ENCODE measurements around the gene SLMAP.

SLMAP gene, protein sequence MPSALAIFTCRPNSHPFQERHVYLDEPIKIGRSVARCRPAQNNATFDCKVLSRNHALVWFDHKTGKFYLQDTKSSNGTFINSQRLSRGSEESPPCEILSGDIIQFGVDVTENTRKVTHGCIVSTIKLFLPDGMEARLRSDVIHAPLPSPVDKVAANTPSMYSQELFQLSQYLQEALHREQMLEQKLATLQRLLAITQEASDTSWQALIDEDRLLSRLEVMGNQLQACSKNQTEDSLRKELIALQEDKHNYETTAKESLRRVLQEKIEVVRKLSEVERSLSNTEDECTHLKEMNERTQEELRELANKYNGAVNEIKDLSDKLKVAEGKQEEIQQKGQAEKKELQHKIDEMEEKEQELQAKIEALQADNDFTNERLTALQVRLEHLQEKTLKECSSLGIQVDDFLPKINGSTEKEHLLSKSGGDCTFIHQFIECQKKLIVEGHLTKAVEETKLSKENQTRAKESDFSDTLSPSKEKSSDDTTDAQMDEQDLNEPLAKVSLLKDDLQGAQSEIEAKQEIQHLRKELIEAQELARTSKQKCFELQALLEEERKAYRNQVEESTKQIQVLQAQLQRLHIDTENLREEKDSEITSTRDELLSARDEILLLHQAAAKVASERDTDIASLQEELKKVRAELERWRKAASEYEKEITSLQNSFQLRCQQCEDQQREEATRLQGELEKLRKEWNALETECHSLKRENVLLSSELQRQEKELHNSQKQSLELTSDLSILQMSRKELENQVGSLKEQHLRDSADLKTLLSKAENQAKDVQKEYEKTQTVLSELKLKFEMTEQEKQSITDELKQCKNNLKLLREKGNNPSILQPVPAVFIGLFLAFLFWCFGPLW

DNA sequence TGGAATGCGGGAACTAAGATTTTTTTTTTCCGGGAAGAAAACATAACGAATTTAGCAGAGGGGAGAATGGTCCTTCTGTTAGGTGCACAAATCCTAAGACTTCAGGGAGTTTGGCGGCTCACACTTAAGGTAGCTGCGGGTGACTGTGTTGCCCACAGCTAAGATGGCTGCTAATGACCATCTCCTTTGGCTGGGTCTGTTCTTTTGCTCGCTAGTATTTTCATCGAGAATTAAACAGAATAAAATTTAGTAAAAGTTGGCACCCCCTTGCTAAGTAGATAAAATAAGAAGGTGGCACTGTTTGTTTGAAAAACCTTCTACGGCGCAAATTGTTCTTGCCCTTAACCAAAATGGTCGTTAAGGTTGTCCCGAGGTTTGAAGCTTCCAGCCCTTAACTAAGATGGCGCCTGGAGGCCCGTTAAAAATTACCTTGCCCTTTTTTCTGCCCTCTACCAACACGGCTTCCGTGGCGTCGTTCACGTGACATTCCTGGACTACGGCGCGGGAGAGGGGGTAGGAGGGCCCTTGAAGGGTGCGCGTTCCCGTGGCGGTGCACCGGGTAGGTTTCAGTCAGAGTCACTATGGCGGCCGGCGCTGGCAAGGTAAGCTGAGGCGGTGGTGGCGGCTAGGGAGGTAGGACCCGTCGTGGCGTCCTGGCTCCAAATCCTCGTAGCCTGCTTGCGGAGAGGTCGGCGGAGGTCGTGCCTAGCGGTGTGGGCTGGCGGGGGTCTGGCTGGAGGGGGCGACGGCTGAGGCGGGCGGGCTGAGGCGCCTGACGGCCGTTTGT, at the start of gene SLMAP:
Gene SLMAP (plus strand): TSS at position 569 of the 787 bp plus-strand sequence. CDS start 1,343 bp downstream, outside the sequence.
- peak; percentile 95 for DNase-seq

DNA sequence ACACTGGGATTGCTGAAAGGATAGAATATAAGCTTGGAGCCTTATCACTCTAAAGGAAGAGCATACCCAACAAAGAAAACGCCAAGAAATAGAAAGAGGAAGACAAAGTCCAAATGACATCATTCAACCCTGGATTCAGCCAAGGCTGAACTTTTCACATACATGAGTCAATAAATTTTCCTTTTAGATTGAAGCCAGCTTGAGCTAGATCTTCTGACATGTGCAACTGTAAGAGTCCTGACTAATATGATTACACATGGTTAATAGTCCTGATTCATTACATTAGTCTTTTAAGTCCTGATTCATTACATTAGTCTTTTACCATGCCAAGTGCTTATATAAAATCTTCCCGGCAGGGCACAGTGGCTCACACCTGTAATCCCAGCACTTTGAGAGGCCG, 49.6 kb upstream of the SLMAP start:
- DNase-seq = no peak

DNA sequence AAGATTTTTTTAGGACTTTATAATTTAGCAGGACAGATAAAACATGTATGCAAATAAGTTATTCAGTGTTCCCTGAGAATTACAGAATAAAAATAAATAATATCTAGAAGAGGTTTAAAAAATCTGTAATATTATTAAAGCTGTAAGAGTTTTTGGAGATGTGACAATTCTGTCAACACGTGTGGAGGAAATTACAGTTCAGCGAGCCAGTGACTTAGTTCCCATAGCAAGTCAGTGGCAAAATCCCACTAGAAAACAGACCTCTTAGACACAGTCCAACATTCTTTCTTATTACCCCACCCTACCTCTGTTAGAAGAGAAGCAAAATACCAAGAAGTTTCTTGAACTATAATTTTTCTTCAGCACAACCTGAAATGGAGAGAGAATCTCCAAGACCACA, 47.1 kb upstream of the SLMAP start:
- DNase-seq = no peak

DNA sequence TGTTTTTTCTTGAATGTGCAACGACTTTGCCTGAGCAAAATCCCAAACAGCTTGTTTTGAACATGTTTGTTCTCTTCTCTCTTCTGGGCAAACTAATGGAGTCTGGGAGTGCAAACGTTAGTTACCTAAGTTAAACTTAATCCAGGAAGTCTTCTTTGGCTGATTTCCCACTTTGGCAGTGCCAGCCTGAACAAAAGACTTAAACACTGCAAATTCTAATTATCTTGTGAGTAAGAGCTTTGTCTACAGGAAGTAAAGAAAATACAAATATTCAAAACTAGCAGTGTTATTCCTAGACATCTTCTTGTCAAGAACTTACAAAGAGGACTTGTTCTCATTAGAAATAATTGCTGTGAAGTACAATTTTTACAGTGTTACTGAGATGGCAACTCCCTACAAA, 46.5 kb upstream of the SLMAP start:
- no peak for DNase-seq

DNA sequence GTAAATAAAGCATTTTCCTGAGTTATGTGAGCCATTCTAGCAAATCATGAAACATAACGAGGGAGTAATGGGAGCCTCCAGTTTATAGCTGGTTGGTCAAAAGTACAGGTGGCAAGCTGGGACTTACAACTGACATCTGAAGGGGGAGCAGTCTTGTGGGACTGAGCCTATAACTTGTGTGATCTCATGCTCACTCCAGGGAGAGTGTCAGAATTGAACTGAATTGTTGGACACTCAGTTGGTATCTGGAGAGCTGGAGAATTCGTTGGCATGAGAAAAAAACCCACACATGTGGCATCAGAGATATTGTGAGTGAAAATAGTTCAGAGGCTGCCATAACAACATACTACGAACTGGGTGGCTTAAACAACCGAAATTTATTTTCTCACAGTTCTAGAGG, 40.4 kb upstream of the SLMAP start:
- no peak for DNase-seq

DNA sequence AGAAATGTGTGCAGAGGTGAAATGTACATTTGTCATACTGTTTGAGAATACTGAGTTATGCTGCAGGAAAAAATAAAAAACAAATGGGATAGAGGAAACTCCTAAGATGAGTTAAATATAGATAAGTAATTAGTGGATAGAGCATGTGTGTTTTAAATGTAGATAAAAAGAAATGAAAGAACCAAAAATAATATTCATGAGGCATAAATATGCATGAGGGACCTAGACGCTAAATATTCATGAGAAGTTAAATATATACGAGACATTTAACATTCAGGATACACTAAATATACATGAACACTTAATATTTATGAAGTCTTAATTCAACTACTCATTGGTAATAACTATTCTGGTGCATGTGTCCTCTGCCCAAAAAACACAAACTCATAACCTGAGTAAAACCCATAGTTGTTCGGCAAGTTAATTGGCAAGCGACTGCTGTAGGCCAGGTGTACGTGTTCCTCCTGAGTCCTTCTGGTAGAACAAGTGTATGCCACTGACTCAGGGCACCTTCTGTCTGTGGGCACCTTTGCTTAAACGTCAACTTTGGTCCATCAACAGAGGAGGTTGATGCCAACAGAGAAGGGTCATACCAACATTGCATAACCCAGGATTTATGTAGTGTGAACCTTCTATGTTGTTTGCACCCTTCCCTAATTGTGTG, 38.8 kb upstream of the SLMAP start:
- DNase-seq = no peak

DNA sequence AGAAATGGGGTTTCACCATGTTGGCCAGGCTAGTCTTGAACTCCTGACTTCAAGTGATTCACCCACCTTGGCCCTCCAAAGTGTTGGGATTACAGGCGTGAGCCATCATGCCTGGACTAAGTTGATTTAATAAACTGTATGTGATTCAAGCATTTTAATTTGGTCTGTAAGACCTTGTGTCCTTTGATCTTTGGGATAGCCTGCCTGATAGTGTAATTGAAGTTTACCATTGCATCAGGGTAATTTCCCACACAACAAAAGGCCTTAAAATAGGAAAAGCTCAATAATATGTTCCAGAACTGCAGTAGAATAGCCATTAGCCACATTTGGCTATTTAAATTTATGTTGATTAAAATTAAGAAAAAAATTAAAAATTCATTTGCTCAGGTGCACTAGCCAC, 38.0 kb upstream of the SLMAP start:
- DNase-seq = no peak

DNA sequence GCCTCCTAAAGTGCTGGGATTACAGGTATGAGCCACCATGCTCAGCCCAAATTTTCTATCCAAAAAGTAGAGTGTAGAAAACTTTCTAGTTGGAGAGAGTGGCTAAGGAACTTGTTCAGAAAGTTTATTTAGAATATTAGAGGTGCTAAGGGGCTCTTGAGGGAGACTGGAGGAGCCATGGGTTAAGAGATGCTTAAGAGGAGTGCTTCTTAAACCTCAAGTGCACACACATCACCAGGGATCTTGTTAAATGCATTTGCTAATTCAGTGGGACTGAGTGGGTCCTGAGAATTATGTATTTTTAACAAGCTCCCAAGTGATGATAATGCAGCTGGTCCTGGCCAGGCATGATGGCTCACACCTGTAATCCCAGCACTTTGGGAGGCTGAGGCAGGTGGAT, 29.7 kb upstream of the SLMAP start:
- DNase-seq = no peak

DNA sequence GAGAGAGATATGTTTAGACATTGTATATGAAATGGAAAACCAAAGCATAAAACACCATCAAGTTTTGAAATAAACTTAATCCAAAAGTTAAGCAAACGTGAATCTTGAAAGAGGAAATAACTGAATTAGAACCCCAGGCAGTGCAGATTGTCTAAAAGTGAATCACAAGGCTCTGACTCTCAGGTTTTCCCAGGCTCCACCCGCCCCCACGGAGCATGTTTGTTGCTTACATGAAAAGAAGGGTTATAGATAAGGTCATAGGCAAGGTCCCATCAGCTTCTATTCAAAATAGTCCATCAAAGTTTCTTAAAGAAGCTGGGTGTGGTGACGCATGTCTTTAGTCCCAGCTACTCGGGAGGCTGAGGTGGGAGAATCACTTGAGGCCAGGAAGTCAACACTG, 29.0 kb upstream of the SLMAP start:
- no peak for DNase-seq

DNA sequence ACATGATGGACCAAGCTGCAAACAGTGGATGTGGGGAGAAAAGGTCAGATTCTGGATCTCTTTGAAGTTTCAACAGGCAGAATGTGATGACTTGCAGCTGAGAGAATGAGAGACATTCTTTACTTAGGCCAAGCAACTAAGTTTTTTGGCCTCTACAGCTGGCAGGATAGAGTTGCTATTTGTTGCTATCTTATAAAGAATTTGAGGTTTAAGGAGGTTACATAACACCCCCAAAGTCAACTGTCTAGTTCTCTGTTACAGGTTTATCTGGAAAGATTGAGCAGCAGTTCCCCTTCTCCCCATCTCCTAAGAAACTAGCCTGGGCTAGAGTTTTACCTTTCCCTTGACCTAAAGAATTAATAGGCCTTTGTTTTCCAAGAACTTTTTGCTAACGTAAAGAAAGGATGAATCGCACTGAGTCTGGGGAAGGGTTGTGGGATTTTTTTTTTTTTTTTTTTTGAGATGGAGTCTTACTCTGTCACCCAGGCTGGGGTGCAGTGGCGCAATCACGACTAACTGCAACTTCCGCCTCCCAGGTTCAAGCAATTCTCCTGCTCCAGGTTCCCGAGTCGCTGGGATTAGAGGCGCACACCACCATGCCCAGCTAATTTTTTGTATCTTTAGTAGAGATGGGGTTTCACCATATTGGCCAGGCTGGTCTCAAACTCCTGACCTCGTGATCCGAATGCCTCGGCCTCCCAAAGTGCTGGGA, 26.6 kb upstream of the SLMAP start:
- DNase-seq = no peak

DNA sequence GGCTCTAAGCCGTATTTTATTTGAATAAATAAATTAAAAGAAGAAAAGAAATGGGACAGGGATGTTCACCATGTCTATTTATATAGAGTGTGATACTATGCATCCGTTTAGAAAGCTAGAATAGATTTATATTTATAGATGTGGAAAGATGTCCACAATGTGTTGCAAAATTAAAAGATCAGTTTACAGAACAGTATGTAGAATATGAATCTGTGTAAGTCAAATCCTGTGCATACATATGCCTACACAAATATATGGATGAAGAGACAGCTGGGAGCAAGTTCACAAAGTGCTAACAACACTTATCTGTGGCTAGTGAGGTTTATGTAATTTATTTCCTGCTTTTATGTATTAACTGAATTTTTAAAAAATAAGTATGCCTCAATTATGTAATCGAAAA, 25.4 kb upstream of the SLMAP start:
- DNase-seq = no peak

DNA sequence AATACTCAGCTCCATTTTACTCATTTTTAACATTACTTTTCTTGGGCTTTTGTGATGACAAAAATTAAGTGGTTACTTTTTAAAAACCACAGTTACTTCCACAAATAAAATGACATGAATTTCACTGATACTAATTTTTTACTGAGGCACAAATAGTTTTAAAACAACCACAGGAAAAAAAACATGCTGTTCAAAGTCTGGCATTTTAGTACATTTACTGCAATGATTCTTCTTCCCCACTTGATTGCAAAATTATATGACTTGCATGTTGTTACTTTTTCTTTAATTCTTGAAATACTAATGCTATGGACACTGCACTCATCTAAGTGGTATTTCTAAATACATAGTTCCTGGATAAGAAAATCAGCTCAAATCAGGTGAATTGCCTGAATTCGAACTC, 24.8 kb upstream of the SLMAP start:
- no peak for DNase-seq

DNA sequence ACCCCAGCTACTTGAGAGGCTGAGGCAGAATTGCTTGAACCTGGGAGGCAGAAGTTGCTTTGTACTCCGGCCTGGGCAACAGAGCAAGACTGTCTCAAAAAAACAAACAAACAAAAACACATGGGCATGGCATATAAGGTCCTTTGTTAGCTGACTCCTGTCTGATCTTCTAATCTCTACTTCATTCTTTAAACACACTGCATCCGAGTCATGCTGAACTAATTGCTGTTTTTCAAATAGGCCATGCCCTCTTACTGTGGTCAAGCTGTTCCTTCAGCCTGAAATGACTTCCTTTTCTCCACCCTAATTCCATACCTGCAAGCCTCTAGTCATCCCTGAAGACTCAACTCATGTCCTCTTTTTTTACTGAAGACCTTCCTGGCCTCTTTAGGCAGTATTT, 22.3 kb upstream of the SLMAP start:
- no peak for DNase-seq

DNA sequence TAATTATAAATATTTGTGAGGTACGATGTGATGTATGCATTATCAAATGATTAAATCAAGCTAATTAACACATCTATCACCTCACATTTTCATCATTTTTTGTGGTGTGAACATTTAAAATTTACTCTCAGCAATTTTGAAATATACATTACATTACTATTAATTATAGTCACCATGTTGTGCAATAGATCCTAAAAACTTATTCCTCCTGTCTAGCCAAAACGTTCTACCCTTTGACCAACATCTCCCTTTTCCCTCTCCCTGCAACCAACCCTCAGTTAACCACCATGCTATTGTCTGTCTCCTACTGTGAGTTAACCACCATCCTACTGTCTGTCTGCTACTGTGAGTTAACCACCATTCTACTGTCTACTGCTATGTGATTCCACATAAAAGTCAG, 20.7 kb upstream of the SLMAP start:
- no peak for DNase-seq

DNA sequence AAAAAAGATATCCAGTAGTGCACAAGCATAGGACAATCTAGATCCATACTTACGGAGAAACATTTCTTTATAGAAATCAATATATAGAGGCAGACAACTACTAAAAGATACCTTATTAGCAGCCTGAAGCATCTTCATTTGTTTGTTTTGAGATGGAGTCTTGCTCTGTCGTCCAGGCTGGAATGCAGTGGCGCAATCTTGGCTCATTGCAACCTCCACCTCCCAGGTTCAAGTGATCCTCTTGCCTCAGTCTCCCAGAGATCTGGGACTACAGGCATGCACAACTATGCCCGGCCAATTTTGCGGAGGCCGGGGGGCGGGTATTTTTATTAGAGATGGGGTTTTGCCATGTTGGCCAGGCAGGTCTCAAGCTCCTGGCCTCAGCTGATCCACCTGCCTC, 18.3 kb upstream of the SLMAP start:
- no peak for DNase-seq

DNA sequence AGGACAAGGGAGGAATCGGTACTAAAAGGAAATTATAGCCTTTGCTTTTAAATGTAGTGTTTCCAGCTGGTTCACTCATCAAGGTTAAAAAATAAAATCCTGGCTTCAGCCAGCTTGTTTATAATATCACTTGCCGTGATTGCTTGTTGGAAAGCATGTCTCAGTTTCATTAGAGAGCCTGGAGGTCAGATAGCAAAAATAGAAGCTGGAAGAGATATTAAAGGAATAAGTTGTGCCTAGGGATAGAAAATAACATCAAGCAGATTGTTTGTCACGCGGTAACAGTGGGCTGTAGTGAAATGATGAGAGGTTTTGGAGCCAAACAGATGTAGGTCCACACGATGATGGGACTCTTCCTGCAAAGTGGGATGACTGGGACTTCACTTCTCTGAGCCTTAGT, 17.7 kb upstream of the SLMAP start:
- no peak for DNase-seq

DNA sequence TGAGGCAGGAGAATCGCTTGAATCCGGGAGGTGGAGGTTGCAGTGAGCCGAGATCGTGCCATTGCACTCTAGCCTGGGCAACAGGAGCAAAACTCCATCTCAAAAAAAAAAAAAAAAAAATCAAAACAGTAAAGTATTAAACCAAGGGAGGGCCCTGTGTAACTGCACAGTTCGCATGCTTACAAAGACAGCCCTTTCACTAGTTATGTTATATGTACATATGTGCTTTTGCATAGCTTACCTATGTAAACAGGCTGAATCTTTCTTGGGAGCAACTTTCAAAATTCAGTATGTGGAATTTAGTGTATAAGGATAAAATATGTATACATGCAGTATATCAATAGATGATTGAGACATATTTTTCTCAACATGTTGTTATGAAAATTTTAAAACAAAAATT, 16.1 kb upstream of the SLMAP start:
- DNase-seq = no peak

DNA sequence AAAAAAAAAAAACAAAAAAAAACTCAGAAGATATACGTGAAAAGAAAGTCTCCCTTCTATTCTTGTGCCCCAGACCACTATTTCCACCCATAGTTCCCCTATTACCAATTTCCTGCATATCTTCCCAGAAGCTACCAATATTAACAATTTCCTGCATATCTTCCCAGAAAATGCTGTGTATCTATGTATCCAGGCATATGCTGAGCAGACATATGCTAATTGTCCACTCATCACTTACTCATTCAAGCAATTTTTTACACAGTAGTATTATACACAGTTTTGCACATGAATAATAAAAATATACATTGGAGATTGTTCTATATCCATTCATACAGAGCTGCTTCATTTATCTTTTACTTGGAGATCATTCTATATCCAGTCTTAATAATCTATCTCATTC, 12.6 kb upstream of the SLMAP start:
- DNase-seq = no peak

DNA sequence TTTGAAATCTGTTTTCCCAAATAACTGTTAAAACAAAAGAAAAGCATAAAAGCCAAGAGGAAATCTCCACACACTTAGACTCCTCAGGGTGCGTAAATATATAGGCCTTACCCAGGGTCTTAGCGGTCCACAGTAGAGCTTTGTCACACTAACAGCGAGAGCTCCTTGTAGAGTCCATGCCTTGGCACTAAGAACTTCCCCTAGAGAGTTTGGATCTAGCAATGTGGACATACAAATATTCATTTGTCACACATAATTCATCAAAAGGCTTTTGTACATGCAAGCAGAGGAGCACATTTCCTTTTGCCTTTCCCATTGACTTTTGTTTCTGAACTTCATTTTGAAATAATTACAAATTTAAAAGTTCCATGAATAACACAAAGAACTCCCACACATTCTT, 11.0 kb upstream of the SLMAP start:
- no peak for DNase-seq

DNA sequence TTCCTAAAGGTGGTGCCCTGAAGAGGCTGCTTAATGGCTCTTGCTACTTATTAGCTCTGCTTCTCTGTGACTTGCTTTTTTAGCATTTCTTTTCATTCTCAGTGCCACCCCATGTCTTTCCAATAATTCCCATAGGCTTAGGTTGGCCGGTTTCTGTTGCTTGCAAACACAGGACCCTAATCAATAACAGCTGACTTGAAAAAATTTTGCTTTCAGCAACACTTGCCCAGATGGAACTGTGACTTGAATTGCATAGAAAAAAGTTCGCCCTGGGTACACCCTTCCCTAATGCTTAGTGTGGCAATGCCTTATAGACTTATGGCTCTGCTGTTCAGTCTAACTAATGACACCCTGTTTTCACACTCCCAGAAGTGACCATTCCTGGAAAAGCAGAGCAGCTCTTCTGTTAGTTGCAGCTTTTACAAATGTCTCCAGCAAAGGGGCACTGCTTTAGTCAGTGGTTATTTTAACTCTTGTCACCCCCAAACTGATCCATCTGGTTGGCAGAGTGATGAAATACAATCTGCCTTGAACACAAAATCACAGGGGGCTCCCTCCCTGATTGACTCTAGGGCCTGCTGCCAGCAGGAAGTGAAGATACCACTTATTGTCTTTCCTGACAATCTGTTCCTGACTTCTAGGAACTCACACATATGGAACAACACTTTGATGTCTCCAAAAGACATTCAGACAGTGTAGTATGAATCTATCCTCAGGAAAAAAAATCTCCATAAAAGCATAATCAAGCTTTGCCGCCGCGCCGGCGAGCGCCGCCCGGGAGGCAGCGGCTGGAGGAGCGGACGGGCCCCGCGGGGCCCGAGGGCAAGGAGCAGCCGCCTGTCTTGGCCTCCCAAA, 9.7 kb upstream of the SLMAP start:
- peak; percentile 68 for DNase-seq

DNA sequence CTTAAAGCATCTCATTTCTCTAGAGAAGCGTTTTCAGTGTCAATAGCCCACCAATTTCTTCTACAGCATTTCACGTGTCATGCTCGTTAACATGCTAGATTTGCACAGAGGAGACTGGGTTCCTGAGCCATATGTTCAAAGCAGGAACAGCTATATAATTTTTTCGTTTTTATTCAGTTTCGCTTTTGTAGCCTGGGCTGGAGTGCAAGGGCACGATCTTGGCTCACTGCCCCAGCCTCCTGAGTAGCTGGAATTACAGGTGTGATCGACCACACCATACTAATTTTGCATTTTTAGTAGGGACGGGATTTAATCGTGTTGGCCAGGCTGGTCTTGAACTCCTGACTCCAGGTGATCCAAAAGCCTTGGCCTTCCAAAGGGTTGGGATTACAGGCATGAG, 6.6 kb upstream of the SLMAP start:
- DNase-seq = peak; percentile 3
